Body of pancreas (tissue), 4 donors: Measurements from ENCODE around the gene OR2A42.
"Not testable (repeated sequence)": the region's sequence is repeated elsewhere in the genome, so short reads cannot be mapped to it uniquely, and the experiment has no call there.

Experiments
- CTCF ChIP-seq, 7 experiments: fragments of 450-650 bp in 4 of 7; fragments of 200-600 bp in 3 of 7; sonication (generic) in 3 of 7; IDR thresholded peaks; one replicate each; pipeline ENCODE4 v1.5.1; 2016 to 2019; ENCODE audit warnings: antibody characterized with exemption in 7 of 7
- POLR2A ChIP-seq, 3 donors: fragments of 450-650 bp; IDR thresholded peaks; one replicate each; pipeline ENCODE4 v1.6.1; 2016; ENCODE audit warnings: antibody characterized with exemption in 3 of 3, mild to moderate bottlenecking in 2 of 3

GRCh38 chr7:144178380-144179164 is 60.8 kb downstream of the OR2A42 start:
- not testable (repeated sequence) for TF ChIP-seq POLR2A (IDR thresholded peaks at IDR 0.05)
- peak in 6 of 7 experiments; percentile 29 to 70 (median 57) for TF ChIP-seq CTCF (IDR thresholded peaks at IDR 0.05)
